ENCODE results near the gene SLCO2A1.

Gene SLCO2A1

DNA sequence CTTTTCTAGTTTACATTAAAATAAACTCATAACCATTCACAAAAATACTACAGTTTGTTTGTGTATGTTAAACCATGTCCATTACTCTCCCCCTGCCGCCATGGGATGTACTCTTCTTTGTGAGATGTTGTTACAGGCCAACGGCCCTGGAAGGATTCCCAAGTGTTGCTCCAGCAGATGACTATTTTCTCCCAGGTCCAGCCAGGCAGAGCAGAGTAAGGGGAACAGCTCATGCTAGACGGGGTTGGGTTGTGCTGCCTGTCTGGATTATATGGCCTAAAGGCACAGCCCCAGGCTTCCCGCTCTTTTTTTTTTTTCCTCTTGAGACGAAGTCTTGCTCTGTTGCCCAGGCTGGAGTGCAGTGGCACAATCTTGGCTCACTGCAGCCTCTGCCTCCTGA, 24.5 kb upstream of the SLCO2A1 start:
- no peaks in the 10 kb centered on the region for H3K9me3 ChIP-seq (ENCODE audit: control insufficient read depth in 2 of 2, low read length in 2 of 2)
- no peaks in the 10 kb centered on the region for H3K36me3 ChIP-seq (ENCODE audit: control insufficient read depth in 2 of 2, insufficient read depth in 2 of 2, low read length in 2 of 2)
- H3K9ac ChIP-seq (ENCODE audit: low read depth in 1 of 2, low read length in 2 of 2) = no peak overlapping the region
- peaks cover 12 to 26% of the 10 kb centered on the region in 2 donors for H3K4me1 ChIP-seq (ENCODE audit: control insufficient read depth in 2 of 2, insufficient read depth in 2 of 2, low read length in 2 of 2)
- no peak overlapping the region for H3K27ac ChIP-seq (ENCODE audit: low read depth in 2 of 2, low read length in 2 of 2)
- H3K27me3 ChIP-seq (ENCODE audit: control insufficient read depth in 2 of 2, insufficient read depth in 2 of 2, low read length in 2 of 2) = no peaks in the 10 kb centered on the region
- H3K4me3 ChIP-seq (ENCODE audit: low read length in 2 of 2) = no peak overlapping the region

- H3K4me3 ChIP-seq (ENCODE audit: low read length in 2 of 2) = no peak overlapping the region
Observed at GRCh38 chr3:134052370-134052769, 22.6 kb upstream of the SLCO2A1 start.

DNA sequence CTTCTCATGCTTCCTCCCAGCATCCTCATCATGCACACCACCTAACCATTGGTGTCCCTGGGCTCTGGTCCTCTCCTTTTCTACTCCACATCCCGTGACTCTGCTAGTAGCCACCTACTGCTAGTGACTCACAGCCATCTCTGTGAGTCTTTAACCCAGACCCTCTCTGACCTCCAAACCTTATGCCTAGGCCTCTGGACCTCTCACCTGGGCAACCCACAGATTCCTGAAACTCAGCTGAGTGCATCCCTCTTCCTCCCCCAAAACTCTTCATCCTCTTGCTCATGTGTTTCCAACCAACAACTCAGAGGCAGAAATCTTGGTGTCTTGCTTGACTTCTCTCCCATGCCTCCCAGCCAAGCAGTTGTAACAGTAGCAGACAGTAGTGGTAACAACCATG, 20.0 kb upstream of the SLCO2A1 start:
- Histone ChIP-seq H3K4me3 (ENCODE audit: low read length in 2 of 2) (no peak overlapping the region), H3K27me3 (ENCODE audit: control insufficient read depth in 2 of 2, insufficient read depth in 2 of 2, low read length in 2 of 2) (no peaks in the 10 kb centered on the region), H3K36me3 (ENCODE audit: control insufficient read depth in 2 of 2, insufficient read depth in 2 of 2, low read length in 2 of 2) (no peaks in the 10 kb centered on the region), H3K4me1 (ENCODE audit: control insufficient read depth in 2 of 2, insufficient read depth in 2 of 2, low read length in 2 of 2) (no peaks in the 10 kb centered on the region), H3K9me3 (ENCODE audit: control insufficient read depth in 2 of 2, low read length in 2 of 2) (peaks cover 0 to under 1% of the 10 kb centered on the region in 2 donors), H3K9ac (ENCODE audit: low read depth in 1 of 2, low read length in 2 of 2) (no peak overlapping the region), H3K27ac (ENCODE audit: low read depth in 2 of 2, low read length in 2 of 2) (no peak overlapping the region)

More at GRCh38 chr3:134052370-134052769, 22.6 kb upstream of the SLCO2A1 start:
- Histone ChIP-seq H3K9ac (ENCODE audit: low read depth in 1 of 2, low read length in 2 of 2) (no peak overlapping the region), H3K27me3 (ENCODE audit: control insufficient read depth in 2 of 2, insufficient read depth in 2 of 2, low read length in 2 of 2) (no peaks in the 10 kb centered on the region), H3K36me3 (ENCODE audit: control insufficient read depth in 2 of 2, insufficient read depth in 2 of 2, low read length in 2 of 2) (no peaks in the 10 kb centered on the region), H3K9me3 (ENCODE audit: control insufficient read depth in 2 of 2, low read length in 2 of 2) (no peaks in the 10 kb centered on the region), H3K4me1 (ENCODE audit: control insufficient read depth in 2 of 2, insufficient read depth in 2 of 2, low read length in 2 of 2) (peaks cover 7 to 11% of the 10 kb centered on the region in 2 donors), H3K27ac (ENCODE audit: low read depth in 2 of 2, low read length in 2 of 2) (no peak overlapping the region)

DNA sequence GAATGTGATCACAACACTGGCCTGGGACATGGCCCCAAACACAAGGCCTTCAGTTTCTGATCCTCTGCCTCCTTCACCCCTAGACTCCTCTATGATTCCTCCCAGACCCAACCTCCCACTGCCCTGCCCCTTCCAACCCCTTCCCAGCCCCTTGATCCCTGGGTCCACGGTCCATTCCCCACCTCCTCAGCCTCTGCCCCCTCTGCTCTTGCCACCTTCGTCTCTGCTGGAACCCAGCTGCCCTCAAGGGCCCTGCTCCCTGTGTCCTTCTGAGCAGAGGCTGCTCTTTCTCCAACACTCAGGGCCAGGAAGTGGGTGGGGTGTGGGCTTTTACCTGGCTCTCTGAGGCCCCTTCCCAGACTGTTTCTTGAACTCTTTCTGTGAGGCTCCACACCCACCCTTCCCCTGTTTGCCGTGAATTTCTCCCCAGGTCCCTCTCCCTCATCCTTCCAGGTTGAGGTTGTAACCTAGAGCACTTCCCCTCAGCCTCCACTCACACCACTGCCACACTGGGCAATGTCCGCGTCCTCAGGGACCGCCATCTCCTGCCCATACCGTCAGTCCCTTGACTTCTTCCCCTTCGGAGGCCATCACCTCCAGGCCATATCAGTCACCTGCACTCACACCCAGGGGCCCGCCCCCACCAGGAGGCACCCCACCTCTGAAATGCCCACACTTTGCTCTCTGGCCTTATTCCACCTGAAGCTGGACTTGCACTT, 18.7 kb upstream of the SLCO2A1 start:
- H3K27me3 ChIP-seq (ENCODE audit: control insufficient read depth in 2 of 2, insufficient read depth in 2 of 2, low read length in 2 of 2) = no peaks in the 10 kb centered on the region
- no peaks in the 10 kb centered on the region for H3K4me1 ChIP-seq (ENCODE audit: control insufficient read depth in 2 of 2, insufficient read depth in 2 of 2, low read length in 2 of 2)
- H3K4me3 ChIP-seq (ENCODE audit: low read length in 2 of 2) = no peak overlapping the region
- no peak overlapping the region for H3K27ac ChIP-seq (ENCODE audit: low read depth in 2 of 2, low read length in 2 of 2)
- H3K9me3 ChIP-seq (ENCODE audit: control insufficient read depth in 2 of 2, low read length in 2 of 2) = peaks cover 0 to 2% of the 10 kb centered on the region in 2 donors
- H3K36me3 ChIP-seq (ENCODE audit: control insufficient read depth in 2 of 2, insufficient read depth in 2 of 2, low read length in 2 of 2) = no peaks in the 10 kb centered on the region
- no peak overlapping the region for H3K9ac ChIP-seq (ENCODE audit: low read depth in 1 of 2, low read length in 2 of 2)

- H3K27ac ChIP-seq (ENCODE audit: low read depth in 2 of 2, low read length in 2 of 2) = no peak overlapping the region
- no peak overlapping the region for H3K4me3 ChIP-seq (ENCODE audit: low read length in 2 of 2)
- H3K27me3 ChIP-seq (ENCODE audit: control insufficient read depth in 2 of 2, insufficient read depth in 2 of 2, low read length in 2 of 2) = no peaks in the 10 kb centered on the region
- peaks cover 7 to 13% of the 10 kb centered on the region in 2 donors for H3K4me1 ChIP-seq (ENCODE audit: control insufficient read depth in 2 of 2, insufficient read depth in 2 of 2, low read length in 2 of 2)
- H3K9ac ChIP-seq (ENCODE audit: low read depth in 1 of 2, low read length in 2 of 2) = no peak overlapping the region
- H3K9me3 ChIP-seq (ENCODE audit: control insufficient read depth in 2 of 2, low read length in 2 of 2) = peaks cover 0 to 2% of the 10 kb centered on the region in 2 donors
- no peaks in the 10 kb centered on the region for H3K36me3 ChIP-seq (ENCODE audit: control insufficient read depth in 2 of 2, insufficient read depth in 2 of 2, low read length in 2 of 2)
Observed at GRCh38 chr3:134044459-134044858, 14.7 kb upstream of the SLCO2A1 start.

GRCh38 chr3:134040066-134040465, 10.3 kb upstream of the SLCO2A1 start:
- H3K9me3 ChIP-seq (ENCODE audit: control insufficient read depth in 2 of 2, low read length in 2 of 2) = peaks cover 0 to 2% of the 10 kb centered on the region in 2 donors
- no peaks in the 10 kb centered on the region for H3K36me3 ChIP-seq (ENCODE audit: control insufficient read depth in 2 of 2, insufficient read depth in 2 of 2, low read length in 2 of 2)
- H3K27me3 ChIP-seq (ENCODE audit: control insufficient read depth in 2 of 2, insufficient read depth in 2 of 2, low read length in 2 of 2) = no peaks in the 10 kb centered on the region
- peaks cover 12 to 34% of the 10 kb centered on the region in 2 donors for H3K4me1 ChIP-seq (ENCODE audit: control insufficient read depth in 2 of 2, insufficient read depth in 2 of 2, low read length in 2 of 2)
- peak overlapping the region; percentile 0 to 41 for H3K9ac ChIP-seq (ENCODE audit: low read depth in 1 of 2, low read length in 2 of 2)
- peak overlapping the region; percentile 91 to 97 for H3K27ac ChIP-seq (ENCODE audit: low read depth in 2 of 2, low read length in 2 of 2)
- H3K4me3 ChIP-seq (ENCODE audit: low read length in 2 of 2) = peak overlapping the region; percentile 2 to 9

GRCh38 chr3:134039161-134039862, 9.6 kb upstream of the SLCO2A1 start:
- H3K27ac ChIP-seq (ENCODE audit: low read depth in 2 of 2, low read length in 2 of 2) = peak overlapping the region; percentile 91 to 97
- H3K9me3 ChIP-seq (ENCODE audit: control insufficient read depth in 2 of 2, low read length in 2 of 2) = no peaks in the 10 kb centered on the region

GRCh38 chr3:134038716-134039115, 9.0 kb upstream of the SLCO2A1 start:
- Histone ChIP-seq H3K36me3 (ENCODE audit: control insufficient read depth in 2 of 2, insufficient read depth in 2 of 2, low read length in 2 of 2) (no peaks in the 10 kb centered on the region), H3K9ac (ENCODE audit: low read depth in 1 of 2, low read length in 2 of 2) (peak overlapping the region; percentile 10 to 63), H3K4me3 (ENCODE audit: low read length in 2 of 2) (peak overlapping the region; percentile 14 to 56), H3K4me1 (ENCODE audit: control insufficient read depth in 2 of 2, insufficient read depth in 2 of 2, low read length in 2 of 2) (peaks cover 12 to 34% of the 10 kb centered on the region in 2 donors), H3K27me3 (ENCODE audit: control insufficient read depth in 2 of 2, insufficient read depth in 2 of 2, low read length in 2 of 2) (no peaks in the 10 kb centered on the region), H3K9me3 (ENCODE audit: control insufficient read depth in 2 of 2, low read length in 2 of 2) (no peaks in the 10 kb centered on the region), H3K27ac (ENCODE audit: low read depth in 2 of 2, low read length in 2 of 2) (peak overlapping the region; percentile 91 to 97)

More at GRCh38 chr3:134039161-134039862, 9.6 kb upstream of the SLCO2A1 start:
- Histone ChIP-seq H3K9ac (ENCODE audit: low read depth in 1 of 2, low read length in 2 of 2) (peak overlapping the region; percentile 1 to 72), H3K36me3 (ENCODE audit: control insufficient read depth in 2 of 2, insufficient read depth in 2 of 2, low read length in 2 of 2) (no peaks in the 10 kb centered on the region), H3K4me1 (ENCODE audit: control insufficient read depth in 2 of 2, insufficient read depth in 2 of 2, low read length in 2 of 2) (peaks cover 12 to 34% of the 10 kb centered on the region in 2 donors), H3K4me3 (ENCODE audit: low read length in 2 of 2) (peak overlapping the region; percentile 2 to 14), H3K27me3 (ENCODE audit: control insufficient read depth in 2 of 2, insufficient read depth in 2 of 2, low read length in 2 of 2) (no peaks in the 10 kb centered on the region)

- H3K4me3 ChIP-seq (ENCODE audit: low read length in 2 of 2) = peak overlapping the region; percentile 14 to 56
- peaks cover 12 to 34% of the 10 kb centered on the region in 2 donors for H3K4me1 ChIP-seq (ENCODE audit: control insufficient read depth in 2 of 2, insufficient read depth in 2 of 2, low read length in 2 of 2)
- peak overlapping the region in 1 of 2 donors; percentile 63 for H3K9ac ChIP-seq (ENCODE audit: low read depth in 1 of 2, low read length in 2 of 2)
Observed at GRCh38 chr3:134038071-134038491, 8.4 kb upstream of the SLCO2A1 start.

DNA sequence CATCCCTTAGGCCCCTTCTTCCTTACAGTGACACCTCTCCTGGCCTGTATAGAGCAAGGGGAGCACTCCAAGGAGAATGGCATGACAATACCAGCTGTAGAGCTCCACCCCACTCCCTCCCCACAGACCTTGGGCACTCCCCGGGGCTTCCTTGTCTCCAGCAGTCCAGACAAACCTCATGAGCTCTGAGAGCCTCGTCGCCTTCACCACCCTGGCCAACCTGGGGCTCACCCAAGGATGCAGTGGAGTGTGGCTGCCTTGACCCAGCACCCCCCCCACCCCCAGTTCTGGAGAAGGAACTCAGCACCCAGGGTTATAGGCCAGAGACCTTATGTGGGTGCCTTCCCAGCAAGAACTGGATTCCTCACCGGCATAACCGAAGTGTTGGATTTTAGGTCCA, 7.4 kb upstream of the SLCO2A1 start:
- Histone ChIP-seq H3K4me3 (ENCODE audit: low read length in 2 of 2) (no peak overlapping the region), H3K4me1 (ENCODE audit: control insufficient read depth in 2 of 2, insufficient read depth in 2 of 2, low read length in 2 of 2) (peaks cover 12 to 34% of the 10 kb centered on the region in 2 donors), H3K36me3 (ENCODE audit: control insufficient read depth in 2 of 2, insufficient read depth in 2 of 2, low read length in 2 of 2) (no peaks in the 10 kb centered on the region), H3K27ac (ENCODE audit: low read depth in 2 of 2, low read length in 2 of 2) (peak overlapping the region; percentile 91 to 97), H3K9ac (ENCODE audit: low read depth in 1 of 2, low read length in 2 of 2) (no peak overlapping the region), H3K9me3 (ENCODE audit: control insufficient read depth in 2 of 2, low read length in 2 of 2) (no peaks in the 10 kb centered on the region), H3K27me3 (ENCODE audit: control insufficient read depth in 2 of 2, insufficient read depth in 2 of 2, low read length in 2 of 2) (no peaks in the 10 kb centered on the region)

More at GRCh38 chr3:134038071-134038491, 8.4 kb upstream of the SLCO2A1 start:
- no peaks in the 10 kb centered on the region for H3K27me3 ChIP-seq (ENCODE audit: control insufficient read depth in 2 of 2, insufficient read depth in 2 of 2, low read length in 2 of 2)
- H3K27ac ChIP-seq (ENCODE audit: low read depth in 2 of 2, low read length in 2 of 2) = peak overlapping the region; percentile 91 to 97
- no peaks in the 10 kb centered on the region for H3K36me3 ChIP-seq (ENCODE audit: control insufficient read depth in 2 of 2, insufficient read depth in 2 of 2, low read length in 2 of 2)
- H3K9me3 ChIP-seq (ENCODE audit: control insufficient read depth in 2 of 2, low read length in 2 of 2) = no peaks in the 10 kb centered on the region

Measured in mucosa of rectum (tissue), 2 donors.